HEK293 (cell line): Measurements from ENCODE around the gene GALNT10.

Source experiments
- ZNF2 ChIP-seq: fragments of 450-650 bp; formaldehyde crosslinking; IDR thresholded peaks from 2 replicates; pipeline ENCODE4 v1.5.1; 2016; ENCODE audit warnings: missing biosample characterization, missing genetic modification characterization
- ZNF274 ChIP-seq, 2 experiments: fragments of 200-500 bp in 1 of 2; fragments of 450-650 bp in 1 of 2; sonication (Bioruptor generic) in 1 of 2; formaldehyde crosslinking in 1 of 2; IDR thresholded peaks; 2 replicates each; pipeline versions ENCODE4 v1.5.1 to v1.6.1; 2014 to 2016; ENCODE audit warnings: borderline replicate concordance in 1 of 2, inconsistent platforms in 1 of 2, low read length in 1 of 2, missing biosample characterization in 1 of 2, missing genetic modification characterization in 1 of 2
- ZNF658 ChIP-seq: fragments of 450-650 bp; formaldehyde crosslinking; IDR thresholded peaks from 2 replicates; pipeline ENCODE4; 2016; ENCODE audit warnings: missing biosample characterization, missing genetic modification characterization
- ZNF664 ChIP-seq: fragments of 450-650 bp; formaldehyde crosslinking; IDR thresholded peaks from 2 replicates; pipeline ENCODE4 v1.5.1; 2016; ENCODE audit warnings: missing biosample characterization, missing genetic modification characterization
- ZNF785 ChIP-seq: fragments of 450-650 bp; formaldehyde crosslinking; IDR thresholded peaks from 2 replicates; pipeline ENCODE4 v1.5.1; 2016; ENCODE audit warnings: missing biosample characterization, missing genetic modification characterization
- ZSCAN30 ChIP-seq: fragments of 450-650 bp; IDR thresholded peaks from 2 replicates; pipeline ENCODE4 v1.5.1; 2018; ENCODE audit warnings: missing biosample characterization, mild to moderate bottlenecking, missing genetic modification characterization, moderate library complexity
- TF ChIP-seq, protein P1 (sequence below): fragments of 450-650 bp; formaldehyde crosslinking; IDR thresholded peaks from 2 replicates; pipeline ENCODE4 v1.5.1; 2016; ENCODE audit warnings: missing biosample characterization, missing genetic modification characterization

DNA sequence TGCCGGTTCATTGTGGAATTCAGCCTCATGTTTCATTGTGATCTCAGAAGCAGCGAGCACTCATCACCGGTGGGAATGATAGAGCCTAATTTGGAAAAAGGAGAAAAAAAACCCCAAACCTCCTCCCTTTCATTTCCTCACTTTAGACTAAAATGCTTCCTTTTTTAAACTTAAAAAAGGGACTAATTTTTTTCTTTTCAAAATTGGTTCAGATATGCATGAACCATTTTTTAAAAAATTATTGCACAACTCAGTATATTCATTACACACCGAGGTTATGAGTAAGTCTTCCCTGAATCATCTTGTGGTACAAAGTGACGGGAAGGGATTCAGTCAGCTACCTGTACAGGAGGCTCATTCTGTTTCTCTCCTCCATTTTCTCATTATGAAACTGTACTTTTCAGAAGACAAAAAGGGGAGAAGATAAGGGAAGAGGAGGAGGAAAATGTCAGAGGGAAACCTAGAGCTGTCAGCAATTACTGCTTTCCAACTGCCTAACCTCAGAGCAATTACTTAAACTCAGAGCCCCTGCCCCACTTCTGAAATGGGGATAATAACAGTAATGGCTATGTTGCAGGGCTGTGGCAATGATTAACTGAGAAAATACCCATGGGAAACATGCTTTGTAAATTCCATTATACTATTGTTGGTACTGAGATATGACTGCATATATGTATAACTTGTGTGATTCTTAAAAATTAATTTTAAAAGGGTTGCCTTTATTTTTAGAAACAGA lies 24.0 kb downstream of the GALNT10 start:
- TF ChIP-seq ZNF664: no peak
- TF ChIP-seq ZNF785: no peak
- no peak for TF ChIP-seq ZSCAN30 (tag by site-specific recombination)
- TF ChIP-seq, protein P1, sequence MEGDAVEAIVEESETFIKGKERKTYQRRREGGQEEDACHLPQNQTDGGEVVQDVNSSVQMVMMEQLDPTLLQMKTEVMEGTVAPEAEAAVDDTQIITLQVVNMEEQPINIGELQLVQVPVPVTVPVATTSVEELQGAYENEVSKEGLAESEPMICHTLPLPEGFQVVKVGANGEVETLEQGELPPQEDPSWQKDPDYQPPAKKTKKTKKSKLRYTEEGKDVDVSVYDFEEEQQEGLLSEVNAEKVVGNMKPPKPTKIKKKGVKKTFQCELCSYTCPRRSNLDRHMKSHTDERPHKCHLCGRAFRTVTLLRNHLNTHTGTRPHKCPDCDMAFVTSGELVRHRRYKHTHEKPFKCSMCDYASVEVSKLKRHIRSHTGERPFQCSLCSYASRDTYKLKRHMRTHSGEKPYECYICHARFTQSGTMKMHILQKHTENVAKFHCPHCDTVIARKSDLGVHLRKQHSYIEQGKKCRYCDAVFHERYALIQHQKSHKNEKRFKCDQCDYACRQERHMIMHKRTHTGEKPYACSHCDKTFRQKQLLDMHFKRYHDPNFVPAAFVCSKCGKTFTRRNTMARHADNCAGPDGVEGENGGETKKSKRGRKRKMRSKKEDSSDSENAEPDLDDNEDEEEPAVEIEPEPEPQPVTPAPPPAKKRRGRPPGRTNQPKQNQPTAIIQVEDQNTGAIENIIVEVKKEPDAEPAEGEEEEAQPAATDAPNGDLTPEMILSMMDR (tag by site-specific recombination): no peak
- no peak for TF ChIP-seq ZNF2 (tag by site-specific recombination)
- TF ChIP-seq ZNF274 (IDR thresholded peaks at IDR 0.05; ENCODE audit: low read length): no peak
- no peak for TF ChIP-seq ZNF274 (tag by site-specific recombination; IDR thresholded peaks at IDR 0.05; ENCODE audit: borderline replicate concordance)
- no peak for TF ChIP-seq ZNF658 (tag by site-specific recombination)
